HepG2 (cell line): ENCODE results near the gene SS18L1. TPM values are rescaled to one million over a fixed set of nuclear protein-coding genes. Genes with fewer than 3 reads are reported as not detected.

Experiments used
- BRCA1 ChIP-seq: sonication (generic); formaldehyde crosslinking; IDR thresholded peaks from 2 replicates; pipeline ENCODE4 v1.4.0; 2020; ENCODE audit warnings: missing genetic modification reagents
- BRF2 ChIP-seq: sonication (generic); formaldehyde crosslinking; IDR thresholded peaks from 2 replicates; pipeline ENCODE4 v1.8.1; 2022; ENCODE audit warnings: mild to moderate bottlenecking, missing genetic modification reagents
- CREBL2 ChIP-seq: sonication (generic); formaldehyde crosslinking; IDR thresholded peaks from 2 replicates; pipeline ENCODE4 v1.8.1; 2023; ENCODE audit warnings: missing genetic modification reagents, mild to moderate bottlenecking, borderline replicate concordance
- DBP ChIP-seq: sonication (generic); formaldehyde crosslinking; IDR thresholded peaks from 2 replicates; pipeline ENCODE4 v1.4.0; 2020; ENCODE audit warnings: missing genetic modification reagents; ENCODE audit errors: not compliant biosample characterization
- DNMT3B ChIP-seq: conservative IDR thresholded peaks from 2 replicates; pipeline ENCODE4 v1.6.1; 2016; ENCODE audit warnings: missing biosample characterization, control low read depth
- HMGXB3 ChIP-seq: sonication (generic); formaldehyde crosslinking; IDR thresholded peaks from 2 replicates; pipeline ENCODE4 v1.4.0; 2020; ENCODE audit warnings: missing genetic modification reagents, borderline replicate concordance
- HOXA7 ChIP-seq: sonication (generic); formaldehyde crosslinking; IDR thresholded peaks from 2 replicates; pipeline ENCODE4 v1.8.1; 2022; ENCODE audit warnings: mild to moderate bottlenecking, missing genetic modification reagents, moderate library complexity
- HOXD1 ChIP-seq: sonication (generic); formaldehyde crosslinking; IDR thresholded peaks from 2 replicates; pipeline ENCODE4 v1.5.0; 2020; ENCODE audit warnings: missing genetic modification reagents
- KDM6A ChIP-seq: IDR thresholded peaks from 2 replicates; pipeline ENCODE4 v1.6.1; 2016; ENCODE audit warnings: low read depth
- MATR3 ChIP-seq: sonication (generic); formaldehyde crosslinking; IDR thresholded peaks from 2 replicates; pipeline ENCODE4 v1.4.0; 2020; ENCODE audit warnings: missing genetic modification reagents
- MEIS1 ChIP-seq: sonication (generic); formaldehyde crosslinking; IDR thresholded peaks from 2 replicates; pipeline ENCODE4 v1.9.0; 2021; ENCODE audit warnings: mild to moderate bottlenecking, missing genetic modification reagents, moderate library complexity, borderline replicate concordance
- PAF1 ChIP-seq: IDR thresholded peaks from 2 replicates; pipeline ENCODE4 v1.6.1; 2016; ENCODE audit warnings: missing genetic modification reagents, missing compliant biosample characterization
- RFX1 ChIP-seq: fragments of 450-650 bp; IDR thresholded peaks from 2 replicates; pipeline ENCODE4 v1.6.1; 2017
- SMARCE1 ChIP-seq: fragments of 450-650 bp; IDR thresholded peaks from 2 replicates; pipeline ENCODE4 v1.6.1; 2017; ENCODE audit warnings: borderline replicate concordance
- SRF ChIP-seq: IDR thresholded peaks from 2 replicates; pipeline ENCODE4 v1.6.1; 2011; ENCODE audit warnings: mild to moderate bottlenecking, low read depth, low read length, moderate library complexity
- TBX3 ChIP-seq: fragments of 450-650 bp; IDR thresholded peaks from 2 replicates; pipeline ENCODE4 v1.6.1; 2017; ENCODE audit warnings: antibody characterized with exemption, mild to moderate bottlenecking, inconsistent platforms, borderline replicate concordance
- ZBTB26 ChIP-seq: IDR thresholded peaks from 2 replicates; pipeline ENCODE4 v1.6.1; 2016; ENCODE audit warnings: missing compliant biosample characterization, missing genetic modification reagents, borderline replicate concordance
- ZFX ChIP-seq: sonication (generic); formaldehyde crosslinking; IDR thresholded peaks from 2 replicates; pipeline ENCODE4 v1.4.0; 2020; ENCODE audit warnings: mild to moderate bottlenecking, low read depth, missing genetic modification reagents, moderate library complexity
- ZNF17 ChIP-seq: sonication (generic); formaldehyde crosslinking; IDR thresholded peaks from 2 replicates; pipeline ENCODE4 v1.5.0; 2020; ENCODE audit warnings: mild to moderate bottlenecking, missing genetic modification reagents
- ZNF383 ChIP-seq: sonication (generic); formaldehyde crosslinking; IDR thresholded peaks from 2 replicates; pipeline ENCODE4 v1.4.0; 2020; ENCODE audit warnings: missing genetic modification reagents, mild to moderate bottlenecking, borderline replicate concordance
- ZNF430 ChIP-seq: sonication (generic); formaldehyde crosslinking; IDR thresholded peaks from 2 replicates; pipeline ENCODE4 v1.9.0; 2021; ENCODE audit warnings: mild to moderate bottlenecking, missing genetic modification reagents
- ZNF562 ChIP-seq: sonication (generic); formaldehyde crosslinking; IDR thresholded peaks from 2 replicates; pipeline ENCODE4 v1.8.0; 2022; ENCODE audit warnings: missing genetic modification reagents, borderline replicate concordance
- polyA plus RNA-seq, 8 experiments: library from polyadenylated mRNA; depleted of rRNA in 3 of 8; stranded (reverse) in 7 of 8; unstranded in 1 of 8; fragments of >200 nt; fragmentation: Illumina TruSeq in 4 of 8; extraction: Trizol in 4 of 8; gene quantifications; 2 replicates each; pipeline versions ENCODE4 v1.2.1 to v1.2.3, GENCODE V29; 2011 to 2016; ENCODE audit warnings: low read depth in 4 of 8, missing spikeins in 1 of 8, mixed read lengths in 1 of 8; ENCODE audit not compliant: insufficient read depth in 1 of 8
- total RNA-seq, 5 experiments: library from RNA; depleted of rRNA; stranded (reverse); fragments of >200 nt; fragmentation: Illumina TruSeq; extraction: Trizol; gene quantifications; 2 replicates each; pipeline ENCODE4 v1.2.3, GENCODE V29; 2016; ENCODE audit warnings: low read depth in 1 of 5

SS18L1 gene
- total and polyA plus RNA-seq, 2 of the 13 experiments (the other 11 are each of a cell fraction or from before 2014, with no cell fraction given), result 17.8 to 27.6 TPM

GRCh38 chr20:62182469-62183425, 39.2 kb downstream of the SS18L1 start, which contains the start of gene MTG2 (continued):
- TF ChIP-seq HMGXB3 (CRISPR knock-in tag) (peak; percentile 93; the same call in 1 of the 2 replicates), MEIS1 (CRISPR knock-in tag) (peak; percentile 94; the same call in 1 of the 2 replicates), MATR3 (CRISPR knock-in tag) (peak; percentile 51; the same call in 1 of the 2 replicates), ZNF430 (peak; percentile 73; the same call in 1 of the 2 replicates), SMARCE1 (no peak), BRCA1 (CRISPR knock-in tag) (peak; percentile 99), DNMT3B (CRISPR knock-in tag) (peak; percentile 82; the same call in 1 of the 2 replicates), CREBL2 (CRISPR knock-in tag) (no peak; the same call in none of the 2 replicates), SRF (peak; percentile 82), KDM6A (no peak), DBP (CRISPR knock-in tag) (peak; percentile 97), ZNF383 (CRISPR knock-in tag) (peak; percentile 68), ZNF17 (CRISPR knock-in tag) (peak; percentile 95), HOXD1 (CRISPR knock-in tag) (peak; percentile 98), ZBTB26 (peak; percentile 96), TBX3 (peak; percentile 56; the same call in 1 of the 2 replicates), BRF2 (CRISPR knock-in tag) (peak; percentile 88), HOXA7 (peak; percentile 83; the same call in 1 of the 2 replicates), RFX1 (no peak), ZFX (peak; percentile 99), ZNF562 (CRISPR knock-in tag) (no peak; the same call in 1 of the 2 replicates), PAF1 (CRISPR knock-in tag) (peak; percentile 97)
